Measurements from ENCODE around the gene CANT1. TPM values are rescaled to one million over a fixed set of nuclear protein-coding genes. Genes with fewer than 3 reads are reported as not detected.

The CANT1 gene
- total and polyA plus RNA-seq, 2 of the 13 experiments (the other 11 are each of a cell fraction or from before 2014, with no cell fraction given), result 34.1 to 42.1 TPM

GRCh38 chr17:79027274-79027924, 17.8 kb upstream of the CANT1 start (continued):
- TF ChIP-seq ZUFSP (CRISPR knock-in tag; IDR thresholded peaks at IDR 0.05; ENCODE audit: borderline replicate concordance) (no peak), POLR2A (IDR thresholded peaks at IDR 0.05; ENCODE audit: insufficient read depth in 1 of 2, low read depth in 2 of 2, low read length in 2 of 2) (peak; percentile 82 to 97), ZNF205 (CRISPR knock-in tag; IDR thresholded peaks at IDR 0.05) (peak; percentile 72; the same call in 1 of the 2 replicates), PHF20 (CRISPR knock-in tag; IDR thresholded peaks at IDR 0.05) (no peak), ETV5 (CRISPR knock-in tag; IDR thresholded peaks at IDR 0.05; ENCODE audit: borderline replicate concordance) (peak; percentile 65), TAF1 (CRISPR knock-in tag; IDR thresholded peaks at IDR 0.05) (peak; percentile 85), ZNF382 (CRISPR knock-in tag; IDR thresholded peaks at IDR 0.05; ENCODE audit: borderline replicate concordance) (no peak), MIXL1 (CRISPR knock-in tag; IDR thresholded peaks at IDR 0.05) (peak; percentile 70; the same call in 1 of the 2 replicates), CBX1 (IDR thresholded peaks at IDR 0.05; ENCODE audit: low read depth) (peak; percentile 28), GATAD2A (CRISPR knock-in tag; IDR thresholded peaks at IDR 0.05) (peak; percentile 86), CENPX (CRISPR knock-in tag; IDR thresholded peaks at IDR 0.05) (no peak), SP5 (CRISPR knock-in tag; IDR thresholded peaks at IDR 0.05; ENCODE audit: borderline replicate concordance, low read depth) (peak; percentile 38; the same call in 1 of the 2 replicates), SP140L (CRISPR knock-in tag; IDR thresholded peaks at IDR 0.05; ENCODE audit: borderline replicate concordance) (peak; percentile 80; the same call in 1 of the 2 replicates), MYC (CRISPR knock-in tag; IDR thresholded peaks at IDR 0.05; ENCODE audit: borderline replicate concordance) (peak; percentile 95), RBFOX2 (IDR thresholded peaks at IDR 0.05; ENCODE audit: low read depth, low read length) (peak; percentile 50), SP4 (CRISPR knock-in tag; IDR thresholded peaks at IDR 0.05) (peak; percentile 59; the same call in 1 of the 2 replicates), MAZ (IDR thresholded peaks at IDR 0.05; ENCODE audit: borderline replicate concordance, low read depth, low read length) (no peak; the same call in 1 of the 2 replicates), MAZ (CRISPR knock-in tag; IDR thresholded peaks at IDR 0.05; ENCODE audit: low read depth) (peak; percentile 81)
- TF ChIP-seq, protein P1, sequence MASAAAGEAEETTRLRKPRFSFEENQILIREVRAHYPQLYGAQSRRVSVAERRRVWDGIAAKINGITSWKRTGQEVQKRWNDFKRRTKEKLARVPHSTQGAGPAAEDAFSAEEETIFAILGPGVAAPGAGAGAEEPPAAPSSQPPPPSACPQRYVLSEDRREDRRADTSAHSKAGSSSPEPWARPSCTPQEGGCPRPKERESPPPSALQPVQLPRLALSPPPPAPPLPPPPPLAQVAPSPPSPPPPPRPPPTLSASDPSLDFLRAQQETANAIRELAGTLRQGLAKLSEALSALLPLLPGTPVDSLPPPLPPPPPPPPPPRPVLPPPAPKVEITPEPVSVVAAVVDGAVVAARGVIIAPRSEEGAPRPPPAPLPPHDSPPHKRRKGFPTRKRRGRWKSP (CRISPR knock-in tag; IDR thresholded peaks at IDR 0.05), result no peak
- TF ChIP-seq, protein P2, sequence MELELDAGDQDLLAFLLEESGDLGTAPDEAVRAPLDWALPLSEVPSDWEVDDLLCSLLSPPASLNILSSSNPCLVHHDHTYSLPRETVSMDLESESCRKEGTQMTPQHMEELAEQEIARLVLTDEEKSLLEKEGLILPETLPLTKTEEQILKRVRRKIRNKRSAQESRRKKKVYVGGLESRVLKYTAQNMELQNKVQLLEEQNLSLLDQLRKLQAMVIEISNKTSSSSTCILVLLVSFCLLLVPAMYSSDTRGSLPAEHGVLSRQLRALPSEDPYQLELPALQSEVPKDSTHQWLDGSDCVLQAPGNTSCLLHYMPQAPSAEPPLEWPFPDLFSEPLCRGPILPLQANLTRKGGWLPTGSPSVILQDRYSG (CRISPR knock-in tag; IDR thresholded peaks at IDR 0.05), result no peak
- TF ChIP-seq, protein P3, sequence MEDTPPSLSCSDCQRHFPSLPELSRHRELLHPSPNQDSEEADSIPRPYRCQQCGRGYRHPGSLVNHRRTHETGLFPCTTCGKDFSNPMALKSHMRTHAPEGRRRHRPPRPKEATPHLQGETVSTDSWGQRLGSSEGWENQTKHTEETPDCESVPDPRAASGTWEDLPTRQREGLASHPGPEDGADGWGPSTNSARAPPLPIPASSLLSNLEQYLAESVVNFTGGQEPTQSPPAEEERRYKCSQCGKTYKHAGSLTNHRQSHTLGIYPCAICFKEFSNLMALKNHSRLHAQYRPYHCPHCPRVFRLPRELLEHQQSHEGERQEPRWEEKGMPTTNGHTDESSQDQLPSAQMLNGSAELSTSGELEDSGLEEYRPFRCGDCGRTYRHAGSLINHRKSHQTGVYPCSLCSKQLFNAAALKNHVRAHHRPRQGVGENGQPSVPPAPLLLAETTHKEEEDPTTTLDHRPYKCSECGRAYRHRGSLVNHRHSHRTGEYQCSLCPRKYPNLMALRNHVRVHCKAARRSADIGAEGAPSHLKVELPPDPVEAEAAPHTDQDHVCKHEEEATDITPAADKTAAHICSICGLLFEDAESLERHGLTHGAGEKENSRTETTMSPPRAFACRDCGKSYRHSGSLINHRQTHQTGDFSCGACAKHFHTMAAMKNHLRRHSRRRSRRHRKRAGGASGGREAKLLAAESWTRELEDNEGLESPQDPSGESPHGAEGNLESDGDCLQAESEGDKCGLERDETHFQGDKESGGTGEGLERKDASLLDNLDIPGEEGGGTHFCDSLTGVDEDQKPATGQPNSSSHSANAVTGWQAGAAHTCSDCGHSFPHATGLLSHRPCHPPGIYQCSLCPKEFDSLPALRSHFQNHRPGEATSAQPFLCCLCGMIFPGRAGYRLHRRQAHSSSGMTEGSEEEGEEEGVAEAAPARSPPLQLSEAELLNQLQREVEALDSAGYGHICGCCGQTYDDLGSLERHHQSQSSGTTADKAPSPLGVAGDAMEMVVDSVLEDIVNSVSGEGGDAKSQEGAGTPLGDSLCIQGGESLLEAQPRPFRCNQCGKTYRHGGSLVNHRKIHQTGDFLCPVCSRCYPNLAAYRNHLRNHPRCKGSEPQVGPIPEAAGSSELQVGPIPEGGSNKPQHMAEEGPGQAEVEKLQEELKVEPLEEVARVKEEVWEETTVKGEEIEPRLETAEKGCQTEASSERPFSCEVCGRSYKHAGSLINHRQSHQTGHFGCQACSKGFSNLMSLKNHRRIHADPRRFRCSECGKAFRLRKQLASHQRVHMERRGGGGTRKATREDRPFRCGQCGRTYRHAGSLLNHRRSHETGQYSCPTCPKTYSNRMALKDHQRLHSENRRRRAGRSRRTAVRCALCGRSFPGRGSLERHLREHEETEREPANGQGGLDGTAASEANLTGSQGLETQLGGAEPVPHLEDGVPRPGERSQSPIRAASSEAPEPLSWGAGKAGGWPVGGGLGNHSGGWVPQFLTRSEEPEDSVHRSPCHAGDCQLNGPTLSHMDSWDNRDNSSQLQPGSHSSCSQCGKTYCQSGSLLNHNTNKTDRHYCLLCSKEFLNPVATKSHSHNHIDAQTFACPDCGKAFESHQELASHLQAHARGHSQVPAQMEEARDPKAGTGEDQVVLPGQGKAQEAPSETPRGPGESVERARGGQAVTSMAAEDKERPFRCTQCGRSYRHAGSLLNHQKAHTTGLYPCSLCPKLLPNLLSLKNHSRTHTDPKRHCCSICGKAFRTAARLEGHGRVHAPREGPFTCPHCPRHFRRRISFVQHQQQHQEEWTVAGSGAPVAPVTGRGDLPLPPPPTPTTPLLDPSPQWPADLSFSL (CRISPR knock-in tag; IDR thresholded peaks at IDR 0.05), result no peak
